Liver (tissue), 3 donors: ENCODE measurements around the gene ACIN1.

Experiments used
- CTCF ChIP-seq: fragments of 150-350 bp; IDR thresholded peaks from 2 replicates; pipeline ENCODE4 v1.5.1; 2017; ENCODE audit warnings: improper control_type of control experiment, low read depth, low read length; ENCODE audit not compliant: missing input control
- EGR1 ChIP-seq, 2 donors: IDR thresholded peaks; 2 replicates each; pipeline ENCODE4 v1.6.1; 2016 to 2018; ENCODE audit warnings: antibody characterized with exemption in 2 of 2, low read depth in 2 of 2
- GABPA ChIP-seq, 2 donors: IDR thresholded peaks in 1 of 2; conservative IDR thresholded peaks in 1 of 2; 2 replicates each; pipeline ENCODE4 v1.6.1; 2016; ENCODE audit warnings: antibody characterized with exemption in 2 of 2, mild to moderate bottlenecking in 1 of 2, moderate library complexity in 1 of 2
- JUND ChIP-seq, 2 donors: IDR thresholded peaks; 2 replicates each; pipeline ENCODE4 v1.6.1; 2016; ENCODE audit warnings: antibody characterized with exemption in 2 of 2
- RAD21 ChIP-seq, 2 donors: IDR thresholded peaks; 2 replicates each; pipeline ENCODE4 v1.6.1; 2016; ENCODE audit warnings: antibody characterized with exemption in 2 of 2, mild to moderate bottlenecking in 2 of 2
- REST ChIP-seq: IDR thresholded peaks from 2 replicates; pipeline ENCODE4 v1.6.1; 2016; ENCODE audit warnings: antibody characterized with exemption, mild to moderate bottlenecking
- TAF1 ChIP-seq: conservative IDR thresholded peaks from 2 replicates; pipeline ENCODE4 v1.6.1; 2016; ENCODE audit warnings: antibody characterized with exemption, mild to moderate bottlenecking
- YY1 ChIP-seq: IDR thresholded peaks from 2 replicates; pipeline ENCODE4 v1.6.1; 2016; ENCODE audit warnings: antibody characterized with exemption, mild to moderate bottlenecking
- ZBTB33 ChIP-seq: IDR thresholded peaks from 2 replicates; pipeline ENCODE4 v1.6.1; 2016; ENCODE audit warnings: antibody characterized with exemption
- TF ChIP-seq, protein P1 (sequence below): IDR thresholded peaks from 2 replicates; pipeline ENCODE4 v1.6.1; 2016; ENCODE audit warnings: antibody characterized with exemption
- donor health status: healthy.
- donor health status: healthy.

GRCh38 chr14:23129759-23130316 lies 34.9 kb upstream of the ACIN1 start:
- TF ChIP-seq CTCF = no peak
- TF ChIP-seq GABPA (IDR thresholded peaks at IDR 0.05 in 1 of 2, conservative IDR thresholded peaks at IDR 0.05 in 1 of 2) = no peak
- TF ChIP-seq ZBTB33 = no peak
- no peak for TF ChIP-seq EGR1 (IDR thresholded peaks at IDR 0.05; ENCODE audit: low read depth in 2 of 2)
- TF ChIP-seq JUND (IDR thresholded peaks at IDR 0.05) = no peak
- no peak for TF ChIP-seq REST
- no peak for TF ChIP-seq RAD21 (IDR thresholded peaks at IDR 0.05)
- TF ChIP-seq YY1 = no peak
- no peak for TF ChIP-seq TAF1
- TF ChIP-seq, protein P1, sequence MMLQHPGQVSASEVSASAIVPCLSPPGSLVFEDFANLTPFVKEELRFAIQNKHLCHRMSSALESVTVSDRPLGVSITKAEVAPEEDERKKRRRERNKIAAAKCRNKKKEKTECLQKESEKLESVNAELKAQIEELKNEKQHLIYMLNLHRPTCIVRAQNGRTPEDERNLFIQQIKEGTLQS = no peak
